Dedifferentiated amniotic fluid mesenchymal stem cell (primary cell): ENCODE measurements around the gene NUP214.
"Not testable (repeated sequence)": the region's sequence is repeated elsewhere in the genome, so short reads cannot be mapped to it uniquely, and the experiment has no call there.

ENCODE experiments used
- DNase-seq: peaks from one replicate; pipeline ENCODE4 v3.0.0-alpha.2; 2016; ENCODE audit errors: extremely low spot score

Gene NUP214

DNA sequence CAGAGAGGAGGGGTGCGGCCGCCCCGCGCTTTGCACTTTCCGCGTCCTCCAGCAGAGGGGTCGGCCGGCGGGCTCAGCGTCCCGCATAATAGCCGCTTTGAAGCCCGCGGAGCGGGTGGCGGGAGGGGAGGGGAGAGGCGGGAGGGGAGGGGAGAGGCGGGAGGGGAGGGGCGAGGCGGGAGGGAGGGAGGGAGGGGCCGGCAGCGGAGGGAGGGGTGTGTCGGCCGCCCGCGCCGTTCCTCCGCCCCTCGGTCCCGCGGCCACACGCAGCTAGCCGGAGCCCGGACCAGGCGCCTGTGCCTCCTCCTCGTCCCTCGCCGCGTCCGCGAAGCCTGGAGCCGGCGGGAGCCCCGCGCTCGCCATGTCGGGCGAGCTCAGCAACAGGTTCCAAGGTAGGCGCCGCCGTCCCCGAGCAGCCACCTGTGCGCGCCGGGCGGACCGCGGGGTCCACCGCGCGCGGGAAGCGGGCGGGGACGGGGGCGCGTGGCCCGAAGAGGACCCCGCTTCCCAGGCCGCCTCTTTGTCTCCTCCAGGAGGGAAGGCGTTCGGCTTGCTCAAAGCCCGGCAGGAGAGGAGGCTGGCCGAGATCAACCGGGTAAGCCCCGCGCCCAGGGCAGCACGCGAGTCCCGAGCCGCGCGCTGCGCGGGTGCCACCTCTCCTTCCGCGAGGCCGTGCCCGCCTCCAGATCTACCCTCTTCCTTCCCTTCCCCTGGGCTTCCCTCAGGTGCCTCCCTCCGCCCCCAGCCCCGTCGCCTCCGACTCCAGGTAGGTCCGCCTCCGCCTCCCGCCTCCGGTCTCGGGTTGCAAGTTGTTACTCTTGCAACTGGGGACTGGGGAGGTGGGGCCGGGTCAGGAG is 28.9 kb upstream of the NUP214 start, which contains the start of gene AIF1L:
TSS of gene AIF1L (plus strand) at position 263 of the 857 bp plus-strand sequence. CDS start at position 362, 99 bp downstream.
- no peak for DNase-seq

DNA sequence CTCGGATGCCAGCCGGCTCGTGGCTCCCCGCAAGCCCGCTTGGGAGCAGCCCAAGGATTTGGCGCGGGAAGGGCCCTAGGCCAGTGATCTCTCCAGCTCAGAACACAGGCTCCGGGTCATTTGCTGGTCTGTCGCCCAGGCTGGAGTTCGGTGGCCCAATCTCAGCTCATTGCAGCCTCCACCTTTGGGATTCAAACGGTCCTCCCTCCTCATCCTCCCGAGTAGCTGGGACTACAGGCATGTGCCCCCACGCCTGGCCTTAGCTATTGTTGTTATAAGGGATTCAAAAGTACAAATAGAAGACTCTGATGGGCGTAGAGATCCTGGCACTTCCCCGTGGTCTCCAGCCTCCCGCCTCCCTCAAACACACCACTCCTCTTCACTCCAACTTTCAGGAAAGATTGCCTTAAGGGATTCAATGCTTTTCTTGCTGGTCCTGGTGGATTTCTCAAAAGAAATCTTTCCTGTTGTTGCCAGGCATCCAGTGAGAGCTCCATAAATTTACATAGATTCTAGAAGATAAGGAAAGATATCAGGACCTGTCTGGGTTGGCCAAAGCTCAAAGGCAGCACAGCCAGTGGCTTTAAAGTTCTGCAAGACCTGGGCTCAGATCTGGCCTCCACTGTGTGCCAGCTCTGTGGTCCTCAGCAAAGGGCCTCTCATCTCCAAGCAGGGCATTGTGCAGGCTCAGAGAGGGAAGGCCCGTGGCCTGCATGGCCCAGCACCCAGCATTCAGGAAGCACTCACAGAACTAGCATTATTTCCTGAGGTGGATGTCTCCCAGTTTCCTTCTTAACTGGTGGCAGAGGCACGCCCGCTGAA is 28.0 kb upstream of the NUP214 start:
- no peak for DNase-seq

DNA sequence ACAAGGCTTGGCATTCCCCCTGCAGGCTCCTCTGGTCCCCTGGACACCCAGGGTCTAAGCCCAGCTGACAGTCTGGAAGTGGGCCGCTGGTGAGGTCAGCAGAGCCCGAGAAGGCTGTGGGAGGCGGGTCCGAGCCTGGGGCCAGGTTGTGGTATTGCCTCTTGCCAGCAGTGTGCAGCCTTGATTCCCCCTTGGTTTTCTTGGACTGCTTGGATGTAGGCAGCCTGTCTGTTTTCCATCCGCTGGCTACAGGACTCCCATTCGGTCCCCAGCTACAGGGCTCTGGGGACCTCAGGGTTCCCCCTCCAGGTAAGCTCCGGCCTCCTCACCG is 27.5 kb upstream of the NUP214 start:
- DNase-seq = no peak

DNA sequence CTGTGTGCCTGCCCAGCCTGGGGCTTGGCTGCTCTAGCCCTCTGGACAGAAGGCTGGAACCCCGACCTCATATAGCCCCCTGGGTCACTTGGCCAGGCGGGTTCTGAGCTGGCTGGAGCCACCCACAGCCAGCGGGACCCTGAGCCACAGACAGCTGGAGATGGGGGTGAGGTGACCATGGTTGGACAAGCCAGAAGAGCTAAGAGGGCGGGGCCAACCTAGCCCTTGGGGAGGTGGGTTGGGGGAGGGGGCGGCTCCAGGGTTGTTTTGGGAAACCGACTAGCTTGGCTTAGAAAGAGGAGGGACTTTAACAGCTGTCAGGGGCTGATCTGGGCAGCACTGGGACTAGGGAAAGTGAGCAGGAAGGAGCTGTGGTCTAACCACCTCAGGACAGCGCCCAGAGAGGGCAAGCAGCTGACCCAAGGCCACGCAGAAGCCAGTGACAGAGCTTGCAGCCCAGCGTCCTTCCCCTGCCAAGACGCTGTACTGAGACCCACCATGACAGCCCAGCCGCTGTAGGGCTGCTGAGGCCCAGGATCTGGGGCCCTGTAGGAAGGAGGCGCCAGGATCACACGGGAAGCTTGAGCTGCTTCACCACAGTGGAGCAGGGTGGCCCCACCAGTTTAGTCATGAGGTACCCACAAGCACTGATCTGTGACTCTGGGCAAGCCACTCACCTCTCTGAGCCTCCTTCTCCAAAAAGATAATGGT is 26.8 kb upstream of the NUP214 start:
- DNase-seq = no peak

DNA sequence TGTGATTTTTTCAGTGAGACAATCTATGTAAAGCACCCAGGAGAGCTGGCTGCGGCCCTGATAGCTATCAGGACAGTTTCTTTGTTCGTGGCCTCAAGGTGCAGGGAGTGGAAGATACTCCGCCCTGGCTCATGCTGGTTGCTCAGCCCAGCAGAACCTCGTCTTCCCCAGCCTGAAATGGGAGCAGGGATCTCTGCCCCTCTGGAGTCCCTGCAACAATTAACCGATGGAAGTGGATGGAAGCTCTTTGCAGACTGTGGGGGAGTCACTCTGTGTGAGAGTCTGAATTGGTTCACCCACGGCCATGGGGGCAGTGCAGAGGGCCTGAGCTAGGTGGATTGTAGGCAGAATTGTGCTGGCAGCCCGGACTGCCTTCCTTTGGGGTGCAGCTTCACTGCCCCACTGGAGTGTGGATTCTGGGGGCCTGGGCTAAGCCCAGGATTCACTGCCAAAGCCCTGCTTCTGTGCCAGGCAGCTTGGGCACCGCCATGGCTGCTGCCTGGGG is 26.2 kb upstream of the NUP214 start:
- no peak for DNase-seq

DNA sequence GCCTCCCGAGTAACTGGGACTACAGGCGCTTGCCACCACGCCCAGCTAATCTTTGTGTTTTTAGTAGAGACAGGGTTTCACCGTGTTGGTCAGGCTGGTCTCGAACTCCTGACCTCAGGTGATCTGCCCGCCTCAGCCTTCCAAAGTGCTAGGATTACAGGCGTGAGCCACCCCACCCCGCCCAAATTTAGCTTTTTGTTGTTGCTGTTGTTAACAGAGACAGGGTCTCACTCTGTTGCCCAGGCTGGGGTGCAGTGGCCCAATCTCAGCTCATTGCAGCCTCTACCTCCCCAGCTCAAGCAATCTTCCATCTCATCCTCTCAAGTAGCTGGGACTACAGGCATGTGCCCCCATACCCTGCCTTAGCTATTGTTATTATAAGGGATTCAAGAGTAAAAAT is 25.5 kb upstream of the NUP214 start:
- DNase-seq = not testable (repeated sequence)

DNA sequence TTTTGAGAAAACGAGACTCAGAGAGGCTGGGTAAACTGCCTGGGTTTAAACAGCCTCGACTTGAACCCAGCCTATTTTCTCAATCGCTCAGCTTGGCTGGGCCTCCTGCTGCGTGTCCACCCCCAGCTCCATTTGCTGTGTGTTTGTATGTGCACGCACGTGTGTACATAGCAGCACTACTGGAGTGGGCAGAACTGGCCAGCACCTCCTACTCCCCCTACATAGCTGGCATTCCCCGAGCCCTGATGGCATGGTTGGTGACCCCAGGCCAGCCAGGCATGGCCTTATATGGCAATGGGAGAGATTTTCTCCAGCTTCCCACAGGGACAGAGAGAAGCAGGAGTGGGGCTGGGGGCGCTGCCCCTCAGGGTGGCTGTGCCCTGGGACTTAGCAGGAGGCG is 24.9 kb upstream of the NUP214 start:
- DNase-seq = no peak

DNA sequence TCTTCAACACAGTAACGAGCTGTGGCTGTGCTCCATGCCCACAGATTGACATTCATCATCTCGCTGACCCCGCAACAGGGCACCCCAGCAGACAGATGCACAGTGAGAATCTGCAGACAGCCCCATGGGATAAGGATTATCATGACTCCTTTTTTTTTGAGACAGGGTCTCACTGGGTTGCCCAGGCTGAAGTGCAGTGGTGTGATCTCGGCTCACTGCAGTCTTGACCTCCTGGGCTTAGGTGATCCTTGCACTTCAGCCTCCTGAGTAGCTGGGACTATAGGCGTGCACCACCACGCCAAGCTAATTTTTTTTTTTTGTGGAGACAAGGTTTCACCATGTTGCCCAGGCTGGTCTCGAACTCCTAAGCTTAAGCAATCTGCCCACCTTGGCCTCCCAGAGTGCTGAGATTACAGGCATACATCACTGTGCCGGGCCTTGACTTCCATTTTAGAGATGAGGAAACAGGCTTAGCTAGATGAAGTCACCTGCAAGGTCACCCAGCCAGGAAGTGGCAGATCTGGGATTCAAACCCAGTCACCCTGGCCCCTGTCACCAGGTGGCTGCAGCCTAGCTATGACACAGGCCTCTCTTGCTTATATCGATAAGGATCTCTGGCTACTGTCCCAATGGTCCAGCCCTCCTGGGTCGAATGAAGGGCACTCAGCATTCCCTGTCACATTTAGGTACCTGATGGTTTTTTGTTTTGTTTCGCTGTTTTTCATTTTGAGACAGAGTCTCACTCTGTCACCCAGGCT is 24.0 kb upstream of the NUP214 start:
- no peak for DNase-seq

DNA sequence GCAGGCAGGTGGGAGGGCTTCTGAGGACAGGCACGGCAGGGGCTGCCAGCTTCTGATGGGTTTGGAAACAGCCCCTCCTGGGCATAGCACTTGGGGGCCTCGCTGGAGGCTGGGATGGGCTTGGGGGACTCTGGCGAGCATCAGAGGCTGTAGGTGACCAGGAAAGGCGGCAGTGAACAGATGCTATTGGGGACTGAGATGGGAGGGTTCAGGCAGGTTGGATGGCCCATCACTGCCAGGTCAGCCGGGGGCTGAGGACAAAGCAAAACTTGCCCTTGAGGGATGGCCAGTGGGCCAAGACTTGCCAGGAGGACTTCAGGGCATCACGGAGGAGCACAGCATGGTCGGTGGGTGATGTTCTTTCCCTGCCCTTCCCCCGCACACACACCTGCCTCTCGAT is 22.4 kb upstream of the NUP214 start:
- no peak for DNase-seq

DNA sequence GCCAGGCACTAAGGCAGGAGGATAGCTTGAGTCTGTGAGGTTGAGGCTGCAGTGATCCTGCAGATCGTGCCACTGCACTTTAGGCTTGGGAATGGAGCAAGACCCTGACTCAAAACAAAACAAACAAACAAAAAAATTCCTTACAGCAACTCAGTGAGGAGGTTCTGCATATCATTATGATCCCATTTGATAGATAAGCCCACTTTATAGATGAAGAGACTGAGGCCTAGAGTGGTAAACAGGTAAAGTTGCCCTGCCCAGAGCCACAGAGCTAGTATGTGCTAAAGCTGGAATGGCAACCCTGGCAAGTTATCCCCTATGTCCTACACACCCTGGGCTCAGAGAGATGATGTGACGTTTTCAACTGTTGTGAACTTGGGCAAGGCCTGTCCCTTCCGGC is 21.9 kb upstream of the NUP214 start:
- no peak for DNase-seq

DNA sequence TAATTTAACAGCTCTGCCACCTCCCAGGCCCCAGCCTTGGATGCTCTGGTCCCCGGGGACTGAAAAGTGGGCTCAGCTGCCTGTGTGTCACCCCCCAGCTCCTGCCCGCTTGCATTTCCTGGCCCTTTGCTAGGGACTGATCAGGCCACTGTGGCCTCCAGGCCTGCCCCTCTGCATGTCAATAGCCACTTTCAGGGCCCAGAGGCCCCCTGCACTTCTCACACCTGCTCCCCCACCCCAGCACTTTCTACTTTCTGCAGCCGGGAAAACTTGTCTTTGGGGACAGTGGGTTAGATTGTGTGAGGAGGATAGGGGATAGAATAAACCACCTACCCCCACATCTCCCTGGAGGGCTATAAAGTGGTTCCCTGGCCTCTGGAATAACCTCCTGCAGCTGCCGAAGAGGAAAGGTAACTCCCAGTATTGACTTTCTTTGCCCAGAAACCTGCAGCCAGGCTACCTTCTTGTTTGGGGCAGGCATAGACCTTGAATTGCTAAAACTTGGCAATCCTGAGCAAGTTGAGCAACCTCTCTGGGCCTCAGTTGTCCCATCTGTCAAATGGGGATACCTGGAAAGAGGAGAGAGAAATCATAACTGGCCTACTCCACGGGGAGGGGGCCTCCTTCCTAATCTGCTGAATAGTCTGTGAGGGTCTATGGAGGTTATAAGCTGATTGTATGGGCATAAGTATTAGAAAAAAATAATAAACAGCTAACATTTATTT is 21.2 kb upstream of the NUP214 start:
- DNase-seq = no peak

DNA sequence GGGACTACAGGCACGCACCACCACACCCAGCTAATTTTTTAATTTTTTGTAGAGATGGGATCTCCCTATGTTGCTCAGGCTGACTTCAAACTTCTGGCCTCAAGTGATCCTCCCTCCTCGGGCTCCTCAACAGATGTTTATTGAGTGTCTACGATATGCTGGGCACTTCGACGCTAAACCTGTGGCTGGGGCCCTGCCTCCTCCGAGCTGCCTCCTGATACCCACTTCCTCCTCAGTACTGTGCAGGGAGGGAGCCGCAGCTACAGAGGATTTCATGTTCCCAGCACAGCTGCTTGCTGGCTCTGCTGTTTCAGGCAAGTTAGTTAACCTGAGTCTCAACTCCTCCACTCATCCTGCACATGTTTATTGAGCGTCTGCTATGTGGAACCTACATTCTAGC is 19.4 kb upstream of the NUP214 start:
- DNase-seq = no peak

DNA sequence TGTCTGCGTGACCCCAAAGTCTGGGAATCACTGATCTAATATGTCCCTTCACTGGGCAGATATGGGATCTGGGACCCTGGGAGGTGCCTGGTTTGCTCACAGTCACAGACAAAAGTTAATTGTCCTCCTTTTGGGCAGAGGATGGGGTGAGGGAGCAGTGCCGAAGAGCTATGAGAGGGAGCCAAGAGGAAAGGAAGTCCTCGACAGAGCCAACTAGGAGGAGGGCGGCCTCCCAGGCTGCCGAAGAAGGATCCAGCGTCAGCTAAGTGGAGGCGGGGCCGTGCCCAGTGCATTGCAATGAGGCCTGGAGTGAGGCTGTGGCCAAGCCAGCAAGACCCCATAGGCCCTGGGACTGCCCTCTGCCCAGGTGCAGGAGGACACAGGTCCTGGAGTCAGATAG is 17.6 kb upstream of the NUP214 start:
- no peak for DNase-seq

DNA sequence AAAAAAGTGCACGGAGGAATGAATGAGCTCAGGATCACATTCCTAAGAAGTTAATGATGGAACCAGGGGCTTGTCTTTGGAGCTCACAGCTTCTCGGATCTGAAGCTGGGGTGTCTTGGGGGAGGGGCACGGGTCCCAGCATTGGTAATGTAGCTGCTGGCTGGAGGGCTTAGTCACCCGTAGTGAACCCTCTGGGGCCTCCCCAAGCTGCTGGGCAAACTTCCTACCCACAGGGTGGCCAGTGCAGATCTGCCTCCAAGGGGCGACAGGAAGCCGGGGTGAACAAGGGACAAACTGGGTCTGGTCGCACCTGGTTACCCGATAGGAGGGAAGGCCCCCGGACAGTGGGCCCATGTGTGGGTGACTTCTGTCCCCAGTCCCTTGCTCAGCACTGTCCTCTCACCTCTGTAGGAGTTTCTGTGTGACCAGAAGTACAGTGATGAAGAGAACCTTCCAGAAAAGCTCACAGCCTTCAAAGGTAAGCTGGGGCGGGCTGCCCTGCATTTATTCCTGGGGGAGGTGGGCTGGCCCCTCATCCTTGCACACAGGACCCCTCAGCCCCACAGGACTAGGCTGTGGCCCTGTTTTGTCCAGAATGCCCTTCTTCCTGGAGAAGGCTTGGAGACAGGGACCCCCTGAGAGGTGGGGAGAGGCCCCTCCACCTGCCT is 14.1 kb upstream of the NUP214 start:
- no peak for DNase-seq

DNA sequence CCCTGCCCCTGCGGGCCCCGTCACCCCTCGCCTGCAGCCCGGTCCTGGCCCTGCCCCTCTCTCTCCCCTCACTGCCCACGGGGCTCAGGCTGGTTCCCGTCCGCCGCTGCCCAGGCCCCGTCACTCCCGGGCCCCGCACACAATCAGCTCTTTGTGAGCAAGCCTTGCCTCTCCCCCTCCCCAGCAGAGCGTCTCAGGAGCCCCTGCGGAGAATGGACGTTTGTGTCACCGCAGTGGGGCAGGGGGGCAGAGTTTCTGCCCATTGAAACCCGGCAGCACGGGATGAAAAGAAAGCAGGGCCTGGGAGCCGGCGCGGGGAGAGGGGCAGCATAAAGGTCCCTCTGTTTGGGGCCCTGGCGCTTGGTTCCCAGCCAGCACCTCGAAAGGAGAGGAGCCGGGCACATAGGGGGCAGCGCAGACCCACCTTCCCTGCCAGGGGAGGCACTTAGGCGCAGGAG is 13.5 kb upstream of the NUP214 start:
- no peak for DNase-seq

DNA sequence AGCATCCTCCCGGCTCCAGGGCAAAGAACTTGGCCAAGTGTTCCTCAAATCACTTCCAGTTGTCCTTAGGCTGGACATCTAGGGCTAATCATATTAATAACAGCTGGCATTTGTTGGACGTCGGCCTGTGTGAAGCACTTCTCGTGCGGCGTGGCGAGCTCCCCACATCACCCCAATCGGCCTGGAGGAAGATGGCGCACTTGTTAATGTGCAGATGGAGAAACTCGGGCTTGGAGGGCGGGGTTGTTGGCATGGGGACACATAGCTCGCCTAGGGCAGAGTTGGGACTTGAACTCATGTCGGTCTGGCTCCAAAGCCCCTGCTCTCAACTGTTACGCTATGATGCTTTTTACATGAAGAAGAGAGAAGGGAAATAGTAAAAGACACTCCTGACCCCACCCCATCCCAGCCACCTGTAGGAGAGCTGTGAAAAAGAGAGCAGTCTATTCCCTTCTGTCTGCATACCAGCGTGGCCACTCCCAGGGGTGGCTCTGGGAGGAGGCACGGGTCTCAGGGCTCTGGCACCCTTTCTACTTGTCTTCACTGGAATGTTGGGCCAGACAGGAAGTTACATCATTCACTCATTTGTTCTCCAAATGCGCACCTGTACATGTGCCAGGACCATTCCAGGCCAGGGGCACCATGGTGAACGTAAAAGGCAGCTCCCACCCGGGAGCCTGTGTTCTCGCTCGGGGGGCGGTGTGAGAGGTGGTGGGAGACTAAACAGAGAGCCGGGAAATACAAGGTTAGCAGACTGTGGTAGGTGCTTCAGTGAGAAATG is 12.8 kb upstream of the NUP214 start:
- DNase-seq = no peak

DNA sequence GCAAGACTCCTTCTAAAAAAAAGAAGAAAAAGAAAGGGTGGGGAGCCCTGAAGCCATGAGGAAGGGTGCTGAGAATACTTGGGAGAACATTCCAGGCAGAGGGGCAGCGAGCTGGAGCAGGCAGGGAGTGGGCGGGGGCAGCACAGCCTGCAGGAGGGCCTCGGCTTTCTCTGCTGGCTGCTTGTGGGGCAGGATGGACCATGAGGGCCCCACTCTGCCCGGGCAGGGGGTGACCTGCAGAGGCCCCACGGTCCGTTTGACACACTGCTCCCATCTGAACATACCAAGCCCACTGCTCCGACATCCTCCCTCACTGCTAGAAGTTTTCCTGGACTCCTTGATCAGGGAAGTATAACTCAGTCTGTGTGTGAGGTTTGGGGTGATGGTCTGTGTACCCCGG is 11.7 kb upstream of the NUP214 start:
- no peak for DNase-seq

DNA sequence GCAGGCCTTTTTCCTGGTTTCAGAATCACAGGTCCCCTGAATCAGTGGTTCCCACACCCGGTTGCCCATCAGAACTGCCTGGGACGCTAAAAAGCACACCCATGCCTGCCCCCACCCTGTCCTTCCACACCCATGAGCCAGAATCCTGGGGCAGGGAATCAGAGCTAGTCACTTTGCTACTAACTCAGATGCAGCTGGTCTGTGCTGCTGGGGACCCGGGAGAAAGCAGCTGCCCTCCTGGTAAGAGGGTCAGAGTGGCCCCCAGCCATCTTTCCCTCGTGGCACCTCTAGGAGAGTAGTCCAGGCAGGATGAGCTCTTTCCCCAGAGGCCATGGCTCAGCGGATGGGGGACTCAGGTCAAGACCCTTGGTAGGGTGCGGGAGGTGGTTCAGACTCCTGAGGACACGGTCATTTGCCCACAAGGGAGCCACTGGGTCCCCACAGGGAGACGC is 11.3 kb upstream of the NUP214 start:
- DNase-seq = no peak

DNA sequence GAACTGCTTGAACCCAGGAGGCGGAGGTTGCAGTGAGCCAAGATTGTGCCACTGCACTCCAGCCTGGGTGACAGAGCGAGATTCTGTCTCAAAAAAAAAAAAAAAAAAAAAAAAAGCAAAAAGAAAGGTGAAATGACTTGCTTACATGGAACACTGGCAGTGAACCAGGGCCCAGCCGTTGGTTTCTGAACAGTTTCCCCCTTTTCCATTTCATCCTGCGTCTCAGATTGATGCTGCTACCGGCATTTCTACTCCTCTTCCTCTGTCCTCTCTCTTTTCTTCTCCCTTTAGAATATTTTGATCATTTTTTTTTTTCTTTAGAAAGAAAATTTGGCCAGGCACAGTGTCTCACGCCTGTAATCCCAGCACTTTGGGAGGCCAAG is 10.0 kb upstream of the NUP214 start:
- DNase-seq = not testable (repeated sequence)
